Lower lobe of right lung (tissue), 2 donors: ENCODE data around the gene SUSD4. TPM values are rescaled to one million over a fixed set of nuclear protein-coding genes. Genes with fewer than 3 reads are reported as not detected.

Experiments
- ATAC-seq, 2 donors: fragments of 200-7000 bp; cut with Tn5 transposase; one replicate each; pipeline ENCODE4 v1.9.1; 2020 to 2022; ENCODE audit warnings: mild to moderate bottlenecking in 2 of 2, moderate library complexity in 2 of 2
- DNase-seq: peaks from one replicate; pipeline ENCODE4 v3.0.0-alpha.2; 2020
- H3K27ac ChIP-seq: fragments of 200-600 bp; one replicate; pipeline ENCODE4 v1.8.0; 2022
- H3K27me3 ChIP-seq: fragments of 200-600 bp; one replicate; pipeline ENCODE4 v1.8.0; 2022; ENCODE audit warnings: low read depth
- H3K36me3 ChIP-seq: fragments of 200-600 bp; one replicate; pipeline ENCODE4 v1.8.0; 2022; ENCODE audit warnings: mild to moderate bottlenecking
- H3K4me1 ChIP-seq: fragments of 200-600 bp; one replicate; pipeline ENCODE4 v1.8.0; 2022
- H3K4me3 ChIP-seq: fragments of 200-600 bp; one replicate; pipeline ENCODE4 v1.8.0; 2022; ENCODE audit warnings: mild to moderate bottlenecking
- H3K9me3 ChIP-seq: fragments of 200-600 bp; one replicate; pipeline ENCODE4 v1.8.0; 2022
- CTCF ChIP-seq: fragments of 200-600 bp; IDR thresholded peaks from one replicate; pipeline ENCODE4 v1.8.0; 2022; ENCODE audit warnings: antibody characterized with exemption, mild to moderate bottlenecking
- intact Hi-C: fragments of 100-400 bp; cut with DNase I; formaldehyde crosslinking; loops from one replicate; pipeline ENCODE4 v1.11.0; 2022
- total RNA-seq: library from RNA; stranded (reverse); fragmentation: NEBNext Ultra II Directional; extraction: Animal tissue kit (Norgen Biotek cat#: 25700); gene quantifications from one replicate; pipeline ENCODE4 v1.2.1, GENCODE V29; 2021
- donor health status: DM: no; HTN: yes; CAD: no; lungs with severe emphysema.

SUSD4 gene
- total RNA-seq, 1 donor from 2014 or later: 3.7 TPM

GRCh38 chr1:223211323-223211985 is 152.5 kb downstream of the SUSD4 start:
- no peak for ATAC-seq
- no peaks in the 10 kb centered on the region for H3K4me1 ChIP-seq
- H3K36me3 ChIP-seq: no peaks in the 10 kb centered on the region
- no peak overlapping the region for H3K4me3 ChIP-seq
- H3K27me3 ChIP-seq: no peaks in the 10 kb centered on the region
- DNase-seq: no peak
- intact Hi-C loops: no loop called here
- no peak overlapping the region for H3K27ac ChIP-seq
- no peaks in the 10 kb centered on the region for H3K9me3 ChIP-seq
- no peak for TF ChIP-seq CTCF

- intact Hi-C loops: no loop called here
- DNase-seq (no peak), ATAC-seq (no peak)
- Histone ChIP-seq H3K4me3 (no peak overlapping the region), H3K27me3 (no peaks in the 10 kb centered on the region), H3K4me1 (no peaks in the 10 kb centered on the region), H3K9me3 (no peaks in the 10 kb centered on the region), H3K36me3 (no peaks in the 10 kb centered on the region), H3K27ac (no peak overlapping the region)
- TF ChIP-seq CTCF: no peak
Observed at GRCh38 chr1:223210788-223211120, 153.2 kb downstream of the SUSD4 start.

- Histone ChIP-seq H3K4me3 (no peak overlapping the region), H3K9me3 (no peaks in the 10 kb centered on the region), H3K4me1 (no peaks in the 10 kb centered on the region), H3K36me3 (no peaks in the 10 kb centered on the region), H3K27me3 (no peaks in the 10 kb centered on the region), H3K27ac (no peak overlapping the region)
- TF ChIP-seq CTCF: no peak
- ATAC-seq: no peak
- intact Hi-C loops: no loop called here
- no peak for DNase-seq
Observed at GRCh38 chr1:223209992-223210787, 153.8 kb downstream of the SUSD4 start.

- intact Hi-C loops: no loop called here
- no peak overlapping the region for H3K27ac ChIP-seq
- H3K36me3 ChIP-seq: no peaks in the 10 kb centered on the region
- no peak for TF ChIP-seq CTCF
- ATAC-seq: no peak
- H3K9me3 ChIP-seq: no peaks in the 10 kb centered on the region
- no peak for DNase-seq
- no peak overlapping the region for H3K4me3 ChIP-seq
- H3K27me3 ChIP-seq: no peaks in the 10 kb centered on the region
- no peaks in the 10 kb centered on the region for H3K4me1 ChIP-seq
Observed at GRCh38 chr1:223209293-223209898, 154.6 kb downstream of the SUSD4 start.

- Histone ChIP-seq H3K27me3 (no peaks in the 10 kb centered on the region), H3K27ac (no peak overlapping the region), H3K4me3 (no peak overlapping the region), H3K4me1 (no peaks in the 10 kb centered on the region), H3K9me3 (no peaks in the 10 kb centered on the region), H3K36me3 (no peaks in the 10 kb centered on the region)
- DNase-seq (no peak), ATAC-seq (no peak)
- no peak for TF ChIP-seq CTCF
- intact Hi-C loops: no loop called here
Observed at GRCh38 chr1:223208164-223209076, 155.6 kb downstream of the SUSD4 start.
